Measurements from ENCODE around the gene COL4A6. TPM values are rescaled to one million over a fixed set of nuclear protein-coding genes. Genes with fewer than 3 reads are reported as not detected.

The COL4A6 gene
- total and polyA plus RNA-seq, 10 of the 15 experiments (the other 5 are each of a cell fraction or from before 2014, with no cell fraction given): 0.02 to 0.56 (median 0.05) TPM; not detected in 3

- ChIA-PET RAD21 (ENCODE audit: unreplicated experiment) (no interaction called here), POLR2A (no interaction called here), SMC1A (ENCODE audit: uncharacterized antibody, unreplicated experiment) (no interaction called here), CTCF (no interaction called here)
- Histone ChIP-seq H3K4me3 (no peak overlapping the region), H4K20me1 (ENCODE audit: control insufficient read depth, insufficient read depth) (no peaks in the 10 kb centered on the region), H3K36me3 (ENCODE audit: control insufficient read depth in 2 of 2, insufficient read depth in 2 of 2, low read length in 1 of 2) (no peaks in the 10 kb centered on the region), H3K79me2 (ENCODE audit: control insufficient read depth, insufficient read depth, low read length) (no peaks in the 10 kb centered on the region), H2AFZ (ENCODE audit: control insufficient read depth, low read depth, low read length) (no peak overlapping the region), H3K9me3 (replicated peaks; ENCODE audit: control insufficient read depth, insufficient read depth, low read length) (no peaks in the 10 kb centered on the region), H3K9ac (ENCODE audit: control insufficient read depth, insufficient read depth, low read length) (no peak overlapping the region), H3K4me2 (ENCODE audit: control insufficient read depth, insufficient read depth) (no peak overlapping the region), H3K4me1 (ENCODE audit: control insufficient read depth, insufficient read depth, low read length) (no peaks in the 10 kb centered on the region), H3K27ac (ENCODE audit: control insufficient read depth, insufficient read depth) (no peak overlapping the region), H3K27me3 (replicated peaks in 1 of 2; ENCODE audit: control insufficient read depth in 2 of 2, insufficient read depth in 2 of 2, low read length in 1 of 2) (no peaks in the 10 kb centered on the region)
- no TSS peak for BruUV-seq (replicated peaks)
- intact Hi-C loops (cut with micrococcal nuclease; ENCODE audit: unreplicated experiment): no loop called here
- in situ Hi-C loops (cut with MboI): no loop called here
- ATAC-seq: no peak
- WGBS (ENCODE audit: insufficient coverage, insufficient replicate concordance, low lambda C conversion rate, missing lambda C conversion rate): 70% methylated on average over 1 of the region's 1 CpG
- no peak for DNase-seq (ENCODE audit: low read depth, low spot score)
- FAIRE-seq: no peak
- TF ChIP-seq NBN (IDR thresholded peaks at IDR 0.05) (no peak), YY1 (IDR thresholded peaks at IDR 0.05; ENCODE audit: low read depth, low read length) (no peak), NFIC (IDR thresholded peaks at IDR 0.05; ENCODE audit: low read depth, low read length) (no peak)
Observed at GRCh38 chrX:108344216-108344615, 94.0 kb downstream of the COL4A6 start.

DNA sequence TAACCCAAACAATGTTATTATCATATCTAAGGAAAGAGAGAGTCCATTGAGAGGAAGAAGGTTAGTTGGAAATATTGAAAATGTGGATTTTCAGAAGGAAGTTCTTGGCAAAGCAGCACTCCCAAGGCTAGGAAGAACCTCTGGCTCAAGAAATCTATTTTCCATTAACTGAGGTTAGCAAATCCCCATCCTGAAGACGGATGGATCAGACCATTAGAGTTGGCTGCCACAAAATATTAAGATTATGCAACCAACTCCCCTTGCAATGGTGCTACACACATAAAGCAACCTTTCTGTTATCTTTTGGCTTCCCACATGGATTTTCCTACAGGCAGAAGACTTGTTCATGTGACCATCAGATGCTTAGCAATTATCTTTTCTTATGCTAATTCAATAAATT lies 96.3 kb downstream of the COL4A6 start:
- intact Hi-C loops (cut with micrococcal nuclease; ENCODE audit: unreplicated experiment): no loop called here
- SMC1A ChIA-PET (ENCODE audit: uncharacterized antibody, unreplicated experiment): no interaction called here
- 0% methylated on average over 1 of the region's 1 CpG for WGBS (ENCODE audit: insufficient coverage, insufficient replicate concordance, low lambda C conversion rate, missing lambda C conversion rate)
- FAIRE-seq: no peak
- RAD21 ChIA-PET (ENCODE audit: unreplicated experiment): no interaction called here
- Histone ChIP-seq H3K27ac (ENCODE audit: control insufficient read depth, insufficient read depth) (no peak overlapping the region), H3K4me3 (no peak overlapping the region), H3K9me3 (replicated peaks; ENCODE audit: control insufficient read depth, insufficient read depth, low read length) (no peaks in the 10 kb centered on the region), H3K36me3 (ENCODE audit: control insufficient read depth in 2 of 2, insufficient read depth in 2 of 2, low read length in 1 of 2) (no peaks in the 10 kb centered on the region), H3K4me2 (ENCODE audit: control insufficient read depth, insufficient read depth) (no peak overlapping the region), H3K79me2 (ENCODE audit: control insufficient read depth, insufficient read depth, low read length) (no peaks in the 10 kb centered on the region), H3K4me1 (ENCODE audit: control insufficient read depth, insufficient read depth, low read length) (no peaks in the 10 kb centered on the region), H4K20me1 (ENCODE audit: control insufficient read depth, insufficient read depth) (no peaks in the 10 kb centered on the region), H3K27me3 (replicated peaks in 1 of 2; ENCODE audit: control insufficient read depth in 2 of 2, insufficient read depth in 2 of 2, low read length in 1 of 2) (no peaks in the 10 kb centered on the region), H3K9ac (ENCODE audit: control insufficient read depth, insufficient read depth, low read length) (no peak overlapping the region), H2AFZ (ENCODE audit: control insufficient read depth, low read depth, low read length) (no peak overlapping the region)
- in situ Hi-C loops (cut with MboI): no loop called here
- ATAC-seq: no peak
- DNase-seq (ENCODE audit: low read depth, low spot score): no peak
- CTCF ChIA-PET: no interaction called here
- no TSS peak for BruUV-seq (replicated peaks)
- POLR2A ChIA-PET: no interaction called here
- TF ChIP-seq SPI1 (IDR thresholded peaks at IDR 0.05; ENCODE audit: borderline replicate concordance, insufficient read depth, low read depth, low read length): no peak
- no peak for TF ChIP-seq TCF3 (IDR thresholded peaks at IDR 0.05; ENCODE audit: borderline replicate concordance, insufficient read depth, low read depth, low read length)
- no peak for TF ChIP-seq E4F1 (IDR thresholded peaks at IDR 0.05; ENCODE audit: borderline replicate concordance, partially characterized antibody)
- no peak for TF ChIP-seq NKRF (conservative IDR thresholded peaks at IDR 0.05)
- no peak for TF ChIP-seq TARDBP (IDR thresholded peaks at IDR 0.05; ENCODE audit: borderline replicate concordance)
